ENCODE data around the gene NACA2.

The NACA2 gene

GRCh38 chr17:61619493-61619892 is 28.5 kb upstream of the NACA2 start:
- no peak overlapping the region for H3K27ac ChIP-seq
- TF ChIP-seq CTCF (conservative IDR thresholded peaks at IDR 0.05) (no peak), ZFX (IDR thresholded peaks at IDR 0.05) (no peak)

DNA sequence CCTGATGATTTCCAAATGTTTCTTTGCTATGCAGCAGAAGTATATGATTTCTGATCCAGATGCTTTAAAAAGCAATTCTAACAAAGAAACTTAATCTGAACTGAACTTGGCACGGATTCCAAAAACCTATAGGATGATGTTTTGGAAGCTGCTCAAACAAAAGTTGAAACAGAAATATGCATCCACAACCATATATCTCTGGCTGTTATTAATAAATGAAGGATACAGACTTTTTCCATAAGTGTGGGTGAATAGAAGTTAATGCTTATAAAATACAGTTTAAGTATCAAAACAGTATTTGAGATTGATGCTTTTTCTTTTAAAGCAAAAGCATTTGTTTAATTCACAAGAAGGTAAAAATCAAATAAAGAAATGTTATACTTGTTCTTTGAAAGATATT is 27.9 kb upstream of the NACA2 start:
- H3K27ac ChIP-seq, result no peak overlapping the region
- TF ChIP-seq CTCF (conservative IDR thresholded peaks at IDR 0.05) (no peak), ZFX (IDR thresholded peaks at IDR 0.05) (no peak)

DNA sequence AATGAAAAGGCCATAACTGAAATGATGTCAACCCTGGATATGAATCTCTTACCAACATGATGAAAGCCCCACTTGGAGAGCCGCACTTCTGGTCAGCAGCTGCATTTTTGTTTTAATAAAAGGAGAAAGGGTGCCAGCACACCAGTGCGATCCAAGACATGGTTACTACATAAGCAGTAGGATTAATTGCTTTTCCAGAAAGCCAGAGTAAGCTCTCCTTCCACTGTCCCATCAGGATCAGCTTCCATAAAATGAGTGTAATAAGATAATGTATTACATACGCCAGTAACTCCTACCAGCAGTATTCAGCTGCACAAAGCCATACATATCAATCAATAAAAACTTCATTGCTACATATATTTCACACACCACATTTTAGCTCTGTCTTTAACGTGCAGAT is 26.3 kb upstream of the NACA2 start:
- TF ChIP-seq ZFX (IDR thresholded peaks at IDR 0.05) (no peak), CTCF (conservative IDR thresholded peaks at IDR 0.05) (no peak)
- H3K27ac ChIP-seq, result no peak overlapping the region

GRCh38 chr17:61616783-61617182 is 25.8 kb upstream of the NACA2 start:
- TF ChIP-seq CTCF (conservative IDR thresholded peaks at IDR 0.05) (no peak), ZFX (IDR thresholded peaks at IDR 0.05) (no peak)
- no peak overlapping the region for H3K27ac ChIP-seq

- no peak overlapping the region for H3K27ac ChIP-seq
- TF ChIP-seq CTCF (conservative IDR thresholded peaks at IDR 0.05) (no peak), ZFX (IDR thresholded peaks at IDR 0.05) (no peak)
Observed at GRCh38 chr17:61614219-61614618, 23.2 kb upstream of the NACA2 start.

DNA sequence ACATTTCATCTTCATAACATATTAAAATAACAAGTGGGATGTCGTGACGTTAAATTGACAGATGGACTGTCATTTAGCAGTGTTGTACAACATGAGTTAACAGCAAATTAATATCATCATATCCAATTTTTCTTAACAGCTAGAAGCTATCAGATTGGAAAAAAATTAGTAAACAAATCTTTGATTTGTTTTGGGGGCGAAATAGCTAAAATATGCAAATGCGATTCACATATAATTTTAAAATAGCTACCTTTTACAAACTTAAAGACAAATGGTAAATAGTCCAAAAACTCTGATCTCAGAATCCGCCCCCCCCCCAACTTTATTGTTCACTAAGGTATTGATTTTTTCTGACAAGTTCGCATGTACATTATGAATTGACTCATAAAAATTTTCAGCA is 20.3 kb upstream of the NACA2 start:
- TF ChIP-seq ZFX (IDR thresholded peaks at IDR 0.05) (no peak), CTCF (conservative IDR thresholded peaks at IDR 0.05) (no peak)
- H3K27ac ChIP-seq, result no peak overlapping the region

GRCh38 chr17:61605692-61606091 is 14.7 kb upstream of the NACA2 start:
- TF ChIP-seq CTCF (conservative IDR thresholded peaks at IDR 0.05) (no peak), ZFX (IDR thresholded peaks at IDR 0.05) (no peak)
- no peak overlapping the region for H3K27ac ChIP-seq

All from C4-2B (cell line).